HEK293 (cell line): ENCODE measurements around the gene COMMD7.

Source experiments
- CTCF ChIA-PET: fragments of 350-600 bp; formaldehyde crosslinking; extraction: SDS; loops from one replicate; lab custom pipeline; 2021; ENCODE audit warnings: antibody characterized with exemption; lab: Yijun Ruan, JAX
- POLR2A ChIA-PET: fragments of 300-600 bp; formaldehyde crosslinking; extraction: SDS; loops from one replicate; lab custom pipeline; 2020; ENCODE audit warnings: antibody characterized with exemption, inconsistent platforms; lab: Yijun Ruan, JAX
- H3K27ac ChIP-seq: fragments of 200-500 bp; sonication (Bioruptor generic); 2 replicates; pipeline ENCODE4 v1.5.1; 2014; ENCODE audit warnings: low read depth, low read length, control low read depth, inconsistent platforms; ENCODE audit errors: extremely low read depth
- H3K36me3 ChIP-seq, 2 experiments: fragments of 200-500 bp in 1 of 2; sonication (Bioruptor generic) in 1 of 2; 1 replicate in 1 of 2; 2 replicates in 1 of 2; pipeline ENCODE4 v1.5.1; 2014 to 2017; ENCODE audit warnings: inconsistent platforms in 2 of 2, low read length in 2 of 2; ENCODE audit not compliant: control insufficient read depth in 2 of 2, insufficient read depth in 1 of 2
- H3K4me1 ChIP-seq: fragments of 200-500 bp; sonication (Bioruptor generic); 2 replicates; pipeline ENCODE4 v1.5.1; 2014; ENCODE audit warnings: mild to moderate bottlenecking, low read length, inconsistent platforms; ENCODE audit not compliant: control insufficient read depth, insufficient read depth
- H3K4me3 ChIP-seq: 2 replicates; pipeline ENCODE4 v1.5.1; 2011; ENCODE audit warnings: low read depth, mild to moderate bottlenecking, control low read depth, low read length, moderate library complexity
- H3K9me3 ChIP-seq: fragments of 200-500 bp; sonication (Bioruptor generic); 2 replicates; pipeline ENCODE4 v1.5.1; 2014; ENCODE audit warnings: low read depth, low read length, inconsistent platforms; ENCODE audit not compliant: control insufficient read depth, insufficient read depth
- GLIS1 ChIP-seq: fragments of 450-650 bp; formaldehyde crosslinking; IDR thresholded peaks from 2 replicates; pipeline ENCODE4 v1.5.1; 2016; ENCODE audit warnings: missing biosample characterization, missing genetic modification characterization
- GLIS2 ChIP-seq: fragments of 450-650 bp; formaldehyde crosslinking; IDR thresholded peaks from 2 replicates; pipeline ENCODE4 v1.5.1; 2016; ENCODE audit warnings: missing biosample characterization, missing genetic modification characterization
- KLF8 ChIP-seq: fragments of 450-650 bp; formaldehyde crosslinking; IDR thresholded peaks from 2 replicates; pipeline ENCODE4 v1.5.1; 2016; ENCODE audit warnings: missing biosample characterization, missing genetic modification characterization
- ZNF211 ChIP-seq: fragments of 450-650 bp; formaldehyde crosslinking; IDR thresholded peaks from 2 replicates; pipeline ENCODE4 v1.5.1; 2016; ENCODE audit warnings: low read depth, missing biosample characterization, missing genetic modification characterization
- ZNF239 ChIP-seq: fragments of 450-650 bp; formaldehyde crosslinking; IDR thresholded peaks from 2 replicates; pipeline ENCODE4 v1.5.1; 2016; ENCODE audit warnings: missing biosample characterization, missing genetic modification characterization
- ZNF26 ChIP-seq: fragments of 450-650 bp; formaldehyde crosslinking; IDR thresholded peaks from 2 replicates; pipeline ENCODE4 v1.5.1; 2016; ENCODE audit warnings: missing biosample characterization, missing genetic modification characterization
- ZNF404 ChIP-seq: fragments of 450-650 bp; formaldehyde crosslinking; IDR thresholded peaks from 2 replicates; pipeline ENCODE4 v1.5.1; 2017; ENCODE audit warnings: missing biosample characterization, missing genetic modification characterization
- ZNF521 ChIP-seq: fragments of 450-650 bp; formaldehyde crosslinking; IDR thresholded peaks from 2 replicates; pipeline ENCODE4 v1.5.1; 2017; ENCODE audit warnings: missing biosample characterization, mild to moderate bottlenecking, missing genetic modification characterization
- ZNF544 ChIP-seq: fragments of 450-650 bp; formaldehyde crosslinking; IDR thresholded peaks from 2 replicates; pipeline ENCODE4 v1.5.0; 2017; ENCODE audit warnings: missing biosample characterization, missing genetic modification characterization
- ZNF571 ChIP-seq: fragments of 450-650 bp; formaldehyde crosslinking; IDR thresholded peaks from 2 replicates; pipeline ENCODE4 v1.5.0; 2017; ENCODE audit warnings: missing biosample characterization, missing genetic modification characterization
- ZNF580 ChIP-seq: fragments of 450-650 bp; formaldehyde crosslinking; IDR thresholded peaks from 2 replicates; pipeline ENCODE4 v1.5.1; 2016; ENCODE audit warnings: missing biosample characterization, missing genetic modification characterization
- ZNF670 ChIP-seq: fragments of 450-650 bp; formaldehyde crosslinking; IDR thresholded peaks from 2 replicates; pipeline ENCODE4 v1.5.1; 2016; ENCODE audit warnings: missing biosample characterization, missing genetic modification characterization, low read depth
- ZNF692 ChIP-seq: fragments of 450-650 bp; formaldehyde crosslinking; IDR thresholded peaks from 2 replicates; pipeline ENCODE4 v1.5.1; 2016; ENCODE audit warnings: missing biosample characterization, missing genetic modification characterization
- ZNF701 ChIP-seq: fragments of 450-650 bp; formaldehyde crosslinking; IDR thresholded peaks from 2 replicates; pipeline ENCODE4 v1.5.1; 2016; ENCODE audit warnings: missing biosample characterization, missing genetic modification characterization
- ZNF792 ChIP-seq: fragments of 450-650 bp; formaldehyde crosslinking; IDR thresholded peaks from 2 replicates; pipeline ENCODE4 v1.5.1; 2016; ENCODE audit warnings: missing biosample characterization, missing genetic modification characterization
- ZNF843 ChIP-seq: fragments of 450-650 bp; formaldehyde crosslinking; IDR thresholded peaks from 2 replicates; pipeline ENCODE4 v1.5.1; 2016; ENCODE audit warnings: missing biosample characterization, missing genetic modification characterization
- TF ChIP-seq, protein P1 (sequence below): fragments of 450-650 bp; formaldehyde crosslinking; IDR thresholded peaks from 2 replicates; pipeline ENCODE4; 2016; ENCODE audit warnings: missing biosample characterization, missing genetic modification characterization
- TF ChIP-seq, protein P2 (sequence below): fragments of 450-650 bp; formaldehyde crosslinking; IDR thresholded peaks from 2 replicates; pipeline ENCODE4 v1.5.1; 2016; ENCODE audit warnings: missing biosample characterization, missing genetic modification characterization
- TF ChIP-seq, protein P3 (sequence below): sonication (generic); formaldehyde crosslinking; IDR thresholded peaks from 2 replicates; pipeline ENCODE4 v1.8.1; 2022; ENCODE audit warnings: mild to moderate bottlenecking, moderate library complexity, missing genetic modification reagents
- TF ChIP-seq, protein P4 (sequence below): fragments of 450-650 bp; formaldehyde crosslinking; IDR thresholded peaks from 2 replicates; pipeline ENCODE4 v1.5.1; 2017; ENCODE audit warnings: missing biosample characterization, missing genetic modification characterization

Gene COMMD7

DNA sequence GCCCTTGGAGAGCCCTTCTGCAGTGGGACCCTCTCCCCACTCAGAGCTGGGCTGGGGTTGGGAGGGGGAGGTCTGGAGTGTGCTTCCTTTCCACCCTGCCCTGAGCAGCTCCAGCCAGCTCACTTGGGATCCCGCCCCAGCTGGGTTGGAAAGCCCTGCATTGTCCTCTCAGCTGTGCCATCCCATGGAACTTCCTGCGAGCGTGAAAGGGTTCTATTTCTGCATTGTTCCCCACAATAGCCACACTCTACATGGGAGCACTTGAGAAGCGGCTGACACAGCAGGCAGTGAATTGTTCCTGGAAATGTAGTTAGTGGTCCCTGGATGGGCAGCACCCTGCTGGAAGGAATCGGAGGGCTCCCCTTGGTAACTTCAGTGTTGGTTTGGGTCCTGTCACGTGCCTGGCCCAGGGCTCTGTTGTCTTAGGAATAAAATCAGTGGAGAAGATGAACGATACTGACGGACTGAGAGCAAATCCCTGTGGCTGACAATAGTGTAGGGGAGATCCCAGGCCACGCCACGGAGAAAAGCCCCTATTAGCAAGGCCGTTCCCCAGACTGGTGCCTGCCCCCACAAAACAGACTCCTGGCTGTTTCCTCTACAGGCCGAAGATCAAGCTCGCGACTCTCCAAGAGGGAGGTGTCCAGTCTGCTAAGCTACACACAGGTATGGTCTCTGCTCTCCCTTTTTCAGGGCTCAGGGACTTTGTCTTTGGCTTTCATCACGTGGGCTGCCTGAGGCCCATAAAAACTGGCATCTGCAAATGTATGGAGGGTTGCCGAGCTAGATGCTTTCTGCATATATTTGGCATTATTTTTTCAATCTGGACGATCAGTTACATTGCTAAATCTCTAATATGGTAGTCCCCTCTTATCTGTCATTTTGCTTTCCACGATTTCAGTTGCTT lies 37.7 kb upstream of the COMMD7 start:
- POLR2A ChIA-PET = no interaction called here
- Histone ChIP-seq H3K9me3 (no peaks in the 10 kb centered on the region), H3K4me1 (peaks cover 3% of the 10 kb centered on the region; the same call in 1 of the 2 replicates), H3K4me3 (no peak overlapping the region), H3K27ac (no peak overlapping the region), H3K36me3 (peaks cover 4 to 48% of the 10 kb centered on the region in 2 experiments; a peak in 2 of 3 replicates)
- TF ChIP-seq ZNF404 (tag by site-specific recombination) (no peak), ZNF701 (no peak), ZNF571 (tag by site-specific recombination) (no peak), ZNF692 (tag by site-specific recombination) (no peak), ZNF580 (tag by site-specific recombination) (no peak), ZNF211 (tag by site-specific recombination) (no peak), GLIS2 (tag by site-specific recombination) (no peak), ZNF670 (tag by site-specific recombination) (no peak), ZNF521 (tag by site-specific recombination) (no peak), ZNF239 (tag by site-specific recombination) (no peak), ZNF792 (tag by site-specific recombination) (no peak), ZNF544 (tag by site-specific recombination) (no peak), ZNF26 (no peak), KLF8 (no peak), GLIS1 (no peak), ZNF843 (tag by site-specific recombination) (no peak)
- TF ChIP-seq, protein P1, sequence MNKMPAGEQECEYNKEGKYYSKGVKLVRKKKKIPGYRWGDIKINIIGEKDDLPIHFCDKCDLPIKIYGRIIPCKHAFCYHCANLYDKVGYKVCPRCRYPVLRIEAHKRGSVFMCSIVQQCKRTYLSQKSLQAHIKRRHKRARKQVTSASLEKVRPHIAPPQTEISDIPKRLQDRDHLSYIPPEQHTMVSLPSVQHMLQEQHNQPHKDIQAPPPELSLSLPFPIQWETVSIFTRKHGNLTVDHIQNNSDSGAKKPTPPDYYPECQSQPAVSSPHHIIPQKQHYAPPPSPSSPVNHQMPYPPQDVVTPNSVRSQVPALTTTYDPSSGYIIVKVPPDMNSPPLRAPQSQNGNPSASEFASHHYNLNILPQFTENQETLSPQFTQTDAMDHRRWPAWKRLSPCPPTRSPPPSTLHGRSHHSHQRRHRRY (tag by site-specific recombination) = no peak
- TF ChIP-seq, protein P2, sequence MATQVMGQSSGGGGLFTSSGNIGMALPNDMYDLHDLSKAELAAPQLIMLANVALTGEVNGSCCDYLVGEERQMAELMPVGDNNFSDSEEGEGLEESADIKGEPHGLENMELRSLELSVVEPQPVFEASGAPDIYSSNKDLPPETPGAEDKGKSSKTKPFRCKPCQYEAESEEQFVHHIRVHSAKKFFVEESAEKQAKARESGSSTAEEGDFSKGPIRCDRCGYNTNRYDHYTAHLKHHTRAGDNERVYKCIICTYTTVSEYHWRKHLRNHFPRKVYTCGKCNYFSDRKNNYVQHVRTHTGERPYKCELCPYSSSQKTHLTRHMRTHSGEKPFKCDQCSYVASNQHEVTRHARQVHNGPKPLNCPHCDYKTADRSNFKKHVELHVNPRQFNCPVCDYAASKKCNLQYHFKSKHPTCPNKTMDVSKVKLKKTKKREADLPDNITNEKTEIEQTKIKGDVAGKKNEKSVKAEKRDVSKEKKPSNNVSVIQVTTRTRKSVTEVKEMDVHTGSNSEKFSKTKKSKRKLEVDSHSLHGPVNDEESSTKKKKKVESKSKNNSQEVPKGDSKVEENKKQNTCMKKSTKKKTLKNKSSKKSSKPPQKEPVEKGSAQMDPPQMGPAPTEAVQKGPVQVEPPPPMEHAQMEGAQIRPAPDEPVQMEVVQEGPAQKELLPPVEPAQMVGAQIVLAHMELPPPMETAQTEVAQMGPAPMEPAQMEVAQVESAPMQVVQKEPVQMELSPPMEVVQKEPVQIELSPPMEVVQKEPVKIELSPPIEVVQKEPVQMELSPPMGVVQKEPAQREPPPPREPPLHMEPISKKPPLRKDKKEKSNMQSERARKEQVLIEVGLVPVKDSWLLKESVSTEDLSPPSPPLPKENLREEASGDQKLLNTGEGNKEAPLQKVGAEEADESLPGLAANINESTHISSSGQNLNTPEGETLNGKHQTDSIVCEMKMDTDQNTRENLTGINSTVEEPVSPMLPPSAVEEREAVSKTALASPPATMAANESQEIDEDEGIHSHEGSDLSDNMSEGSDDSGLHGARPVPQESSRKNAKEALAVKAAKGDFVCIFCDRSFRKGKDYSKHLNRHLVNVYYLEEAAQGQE = no peak
- TF ChIP-seq, protein P3, sequence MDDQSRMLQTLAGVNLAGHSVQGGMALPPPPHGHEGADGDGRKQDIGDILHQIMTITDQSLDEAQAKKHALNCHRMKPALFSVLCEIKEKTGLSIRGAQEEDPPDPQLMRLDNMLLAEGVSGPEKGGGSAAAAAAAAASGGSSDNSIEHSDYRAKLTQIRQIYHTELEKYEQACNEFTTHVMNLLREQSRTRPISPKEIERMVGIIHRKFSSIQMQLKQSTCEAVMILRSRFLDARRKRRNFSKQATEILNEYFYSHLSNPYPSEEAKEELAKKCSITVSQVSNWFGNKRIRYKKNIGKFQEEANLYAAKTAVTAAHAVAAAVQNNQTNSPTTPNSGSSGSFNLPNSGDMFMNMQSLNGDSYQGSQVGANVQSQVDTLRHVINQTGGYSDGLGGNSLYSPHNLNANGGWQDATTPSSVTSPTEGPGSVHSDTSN (CRISPR knock-in tag) = no peak
- TF ChIP-seq, protein P4, sequence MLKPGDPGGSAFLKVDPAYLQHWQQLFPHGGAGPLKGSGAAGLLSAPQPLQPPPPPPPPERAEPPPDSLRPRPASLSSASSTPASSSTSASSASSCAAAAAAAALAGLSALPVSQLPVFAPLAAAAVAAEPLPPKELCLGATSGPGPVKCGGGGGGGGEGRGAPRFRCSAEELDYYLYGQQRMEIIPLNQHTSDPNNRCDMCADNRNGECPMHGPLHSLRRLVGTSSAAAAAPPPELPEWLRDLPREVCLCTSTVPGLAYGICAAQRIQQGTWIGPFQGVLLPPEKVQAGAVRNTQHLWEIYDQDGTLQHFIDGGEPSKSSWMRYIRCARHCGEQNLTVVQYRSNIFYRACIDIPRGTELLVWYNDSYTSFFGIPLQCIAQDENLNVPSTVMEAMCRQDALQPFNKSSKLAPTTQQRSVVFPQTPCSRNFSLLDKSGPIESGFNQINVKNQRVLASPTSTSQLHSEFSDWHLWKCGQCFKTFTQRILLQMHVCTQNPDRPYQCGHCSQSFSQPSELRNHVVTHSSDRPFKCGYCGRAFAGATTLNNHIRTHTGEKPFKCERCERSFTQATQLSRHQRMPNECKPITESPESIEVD = no peak
- CTCF ChIA-PET = interaction anchor here (0.6 to 6.8 kb wide), 4 partner anchors 15 to 130 kb away, joined by 3 to 244 read pairs (median 4); partner anchors contain the start of gene C20orf203
